NCI-H1105 (cell line): ENCODE data around the gene PAQR5.

Experiments
- DNase-seq: peaks from one replicate; lab custom pipeline; 2025; lab: John Stamatoyannopoulos, UW

The PAQR5 gene

DNA sequence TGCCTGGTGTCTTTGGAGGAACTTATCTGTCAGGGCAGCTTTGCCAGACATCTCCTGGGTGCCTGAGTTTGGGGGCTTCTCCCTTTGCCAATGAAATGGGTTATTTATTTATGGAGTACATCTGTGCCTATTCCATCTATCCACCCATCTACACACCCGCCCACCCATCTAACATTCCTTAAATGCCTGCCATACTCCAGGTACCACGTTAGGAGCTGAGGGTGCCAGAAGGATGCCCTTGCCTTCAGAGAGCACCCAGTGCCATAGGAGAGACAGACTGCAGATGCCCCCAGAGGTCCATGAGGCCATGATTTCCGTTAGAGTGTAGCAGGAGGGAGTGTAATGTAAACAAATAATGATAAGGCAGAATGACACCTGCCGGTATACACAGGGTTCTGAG, 93.6 kb downstream of the PAQR5 start:
- no peak for DNase-seq

DNA sequence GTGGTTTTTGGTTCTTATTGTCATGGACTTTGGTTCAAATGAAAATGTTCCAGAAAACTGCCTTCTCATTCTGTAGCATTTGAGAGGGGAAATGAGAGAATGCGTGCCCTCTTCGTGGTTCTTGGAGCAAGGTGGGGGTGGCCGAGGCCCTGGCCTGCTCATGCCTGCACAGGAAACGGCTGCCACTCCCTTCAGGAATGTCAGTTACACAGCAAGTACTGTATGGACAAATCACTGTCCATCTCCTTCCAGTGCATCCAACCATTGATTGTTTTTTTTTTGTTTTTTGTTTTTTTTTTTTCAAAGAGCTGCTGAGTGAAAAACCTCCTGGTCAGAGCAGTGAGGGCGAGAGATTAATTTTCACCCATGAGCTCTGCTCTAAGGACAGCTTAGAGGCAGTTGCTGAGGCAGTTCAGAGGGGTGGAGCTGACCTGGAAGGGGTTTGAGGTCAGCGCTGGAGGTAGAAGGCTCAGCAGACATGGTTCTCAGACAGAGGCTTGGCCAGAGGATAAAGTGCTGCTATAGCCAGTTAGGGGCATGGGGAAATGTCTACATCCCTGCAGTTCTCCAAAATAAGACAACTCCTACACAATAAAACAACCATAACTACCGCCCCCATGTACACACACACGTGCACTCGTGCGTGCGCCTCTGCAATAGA, 95.2 kb downstream of the PAQR5 start:
- DNase-seq, result no peak

GRCh38 chr15:69394556-69395282, 96.0 kb downstream of the PAQR5 start:
- peak; percentile 48 for DNase-seq

- no peak for DNase-seq
Observed at GRCh38 chr15:69395460-69395859, 96.7 kb downstream of the PAQR5 start.

GRCh38 chr15:69395991-69396390, 97.3 kb downstream of the PAQR5 start:
- no peak for DNase-seq

- no peak for DNase-seq
Observed at GRCh38 chr15:69398491-69398891, 99.8 kb downstream of the PAQR5 start.

- DNase-seq, result no peak
Observed at GRCh38 chr15:69400850-69401249, 102.1 kb downstream of the PAQR5 start.

- DNase-seq, result no peak
Observed at GRCh38 chr15:69402816-69403215, 104.1 kb downstream of the PAQR5 start.

GRCh38 chr15:69403594-69403993, 104.9 kb downstream of the PAQR5 start:
- DNase-seq, result no peak

DNA sequence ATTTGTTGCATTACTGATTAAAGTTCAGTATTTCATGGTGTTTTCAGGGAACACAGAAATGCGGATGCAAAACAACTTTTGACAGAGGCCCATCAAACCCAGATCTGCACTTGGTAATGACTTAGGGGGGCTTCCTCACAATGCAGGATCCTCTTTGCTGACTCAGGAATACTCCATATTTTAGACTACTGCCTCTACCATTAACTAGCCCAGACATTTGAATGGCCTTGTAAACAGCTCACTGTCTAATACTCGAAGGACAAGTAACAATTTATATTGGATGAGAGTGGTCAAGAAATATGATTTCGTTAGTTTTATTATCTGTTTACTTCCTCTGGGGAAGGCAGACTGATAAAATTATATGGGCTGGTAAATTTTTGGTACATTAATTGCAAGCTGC, 106.4 kb downstream of the PAQR5 start:
- DNase-seq, result no peak

- DNase-seq, result no peak
Observed at GRCh38 chr15:69407719-69408400, 109.1 kb downstream of the PAQR5 start.

DNA sequence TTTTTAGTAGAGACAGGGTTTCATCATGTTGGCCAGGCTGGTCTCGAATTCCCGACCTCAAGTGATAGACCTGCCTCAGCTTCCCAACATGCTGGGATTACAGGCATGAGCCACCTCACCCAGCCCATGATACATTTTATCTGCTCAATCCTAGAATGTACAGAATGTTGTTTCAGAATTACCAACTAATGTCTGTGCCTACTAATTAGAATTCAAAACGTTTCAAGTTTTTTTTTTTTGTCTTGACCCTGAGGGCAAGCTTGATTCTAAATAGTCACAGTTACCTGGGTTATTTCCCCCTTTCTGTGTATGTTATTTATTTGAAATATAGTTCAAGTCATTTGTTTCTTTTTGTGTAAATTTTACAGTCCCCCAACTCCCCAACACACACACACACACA, 110.1 kb downstream of the PAQR5 start:
- DNase-seq, result no peak

DNA sequence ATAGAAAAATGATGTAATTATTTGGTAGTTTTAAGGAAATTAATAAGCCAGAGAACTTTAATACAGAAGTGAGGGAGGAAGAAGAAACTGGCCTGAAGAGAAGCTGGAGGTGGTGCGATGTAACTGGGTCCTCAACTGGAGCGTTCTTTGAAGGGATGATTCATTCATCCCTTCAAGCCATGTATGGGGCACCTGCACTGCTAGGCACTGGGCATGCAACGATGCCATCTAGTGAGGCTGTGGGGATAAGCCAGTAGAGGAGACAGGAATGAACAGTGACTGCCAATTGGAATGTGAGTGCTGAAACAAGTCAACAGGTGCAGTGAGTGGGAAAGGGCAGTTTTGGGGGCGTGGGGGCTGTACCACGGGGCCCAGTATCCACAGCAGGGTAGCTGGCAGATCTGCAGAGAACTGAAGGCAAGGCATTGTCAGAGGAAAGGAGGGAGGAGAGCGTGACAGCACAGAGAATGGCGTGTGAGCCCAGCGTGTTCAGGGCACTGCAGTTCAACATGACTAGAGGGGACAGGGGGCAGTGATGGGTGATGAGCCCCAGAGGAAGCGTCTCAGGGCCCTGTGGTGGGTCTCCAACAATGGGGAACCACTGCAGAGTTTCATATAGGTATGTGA, 111.6 kb downstream of the PAQR5 start:
- DNase-seq, result peak; percentile 36

DNA sequence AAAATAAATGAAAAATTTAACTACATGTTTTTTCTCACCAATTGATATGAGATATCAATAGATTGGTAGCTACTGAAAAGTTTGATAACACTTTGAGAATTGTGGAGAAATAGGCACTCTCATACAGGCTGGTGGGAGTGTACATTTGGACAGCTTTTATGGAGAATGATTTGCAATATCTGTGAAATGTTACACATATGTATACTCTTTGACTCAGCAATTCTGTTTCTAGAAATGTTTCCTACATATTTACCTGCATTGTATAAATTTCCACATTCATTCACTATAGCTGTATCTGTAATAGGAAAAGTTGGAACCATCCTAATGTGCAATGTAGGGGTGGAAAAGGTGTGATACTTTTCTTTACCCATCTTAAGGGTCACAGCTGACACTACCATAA, 113.6 kb downstream of the PAQR5 start:
- DNase-seq, result no peak

- DNase-seq, result no peak
Observed at GRCh38 chr15:69412701-69413100, 114.0 kb downstream of the PAQR5 start.

DNA sequence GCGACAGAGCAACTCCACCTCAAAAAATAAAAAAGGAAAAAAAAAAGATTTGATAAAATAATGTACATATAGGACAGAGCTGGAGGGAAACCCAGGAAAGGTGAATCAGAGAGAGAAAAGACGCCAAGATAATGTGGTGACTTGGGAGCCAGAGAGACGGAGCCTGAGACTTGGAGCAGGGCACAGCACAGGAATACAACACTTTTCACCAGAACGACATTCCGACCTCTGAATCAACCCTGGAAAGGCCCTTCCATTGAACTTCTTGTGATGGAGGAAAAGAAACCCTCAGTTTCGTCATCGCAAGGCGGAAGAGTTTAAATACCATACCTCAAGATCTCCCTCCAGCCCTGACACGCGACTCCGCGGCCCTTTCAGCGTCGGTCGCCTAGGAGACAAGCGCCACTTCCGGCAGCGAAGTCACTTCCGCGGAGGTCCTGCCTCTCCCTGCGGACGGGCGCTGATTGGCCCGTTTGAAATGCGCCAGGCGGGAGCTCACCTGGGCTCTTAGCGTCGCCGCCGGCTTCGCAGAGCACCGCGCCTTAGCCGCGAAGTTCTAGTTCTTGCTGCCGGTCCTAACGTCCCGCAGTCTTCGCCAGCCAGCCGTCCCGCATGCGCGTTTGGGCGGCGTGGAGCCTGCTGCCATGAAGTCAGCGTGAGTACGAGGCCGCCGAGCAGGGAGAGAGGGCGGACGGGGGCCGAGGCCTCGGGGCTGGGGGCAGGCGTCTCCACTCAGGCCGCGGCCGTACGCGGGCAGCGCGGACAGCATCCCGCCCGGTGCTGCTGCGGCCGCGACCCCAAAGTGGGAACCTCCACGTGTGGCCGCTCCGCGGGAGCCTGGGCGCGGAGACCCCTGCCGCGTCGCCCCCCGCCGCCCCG, 115.3 kb downstream of the PAQR5 start, which contains the start of gene KIF23:
Gene KIF23 (plus strand): TSS at position 528 of the 879 bp plus-strand sequence. CDS start 117 bp downstream, at position 645.
- peak; percentile 98 for DNase-seq

- no peak for DNase-seq
Observed at GRCh38 chr15:69414701-69415167, 116.0 kb downstream of the PAQR5 start.

GRCh38 chr15:69415381-69415780, 116.7 kb downstream of the PAQR5 start:
- DNase-seq, result no peak

- no peak for DNase-seq
Observed at GRCh38 chr15:69417581-69417980, 118.9 kb downstream of the PAQR5 start.

GRCh38 chr15:69421498-69421897, 122.8 kb downstream of the PAQR5 start:
- no peak for DNase-seq

- DNase-seq, result no peak
Observed at GRCh38 chr15:69422336-69422895, 123.7 kb downstream of the PAQR5 start.
